Ishikawa (cell line): Measurements from ENCODE around the gene LRRC42.

ENCODE experiments used
- CEBPB ChIP-seq: IDR thresholded peaks from 2 replicates; pipeline ENCODE4 v1.6.1; 2012
- CREB1 ChIP-seq: IDR thresholded peaks from 2 replicates; pipeline ENCODE4 v1.6.1; 2012; ENCODE audit warnings: low read depth
- EGR1 ChIP-seq: IDR thresholded peaks from 2 replicates; pipeline ENCODE4 v1.6.1; 2012
- EP300 ChIP-seq: IDR thresholded peaks from 2 replicates; pipeline ENCODE4 v1.6.1; 2012; ENCODE audit warnings: borderline replicate concordance
- FOXM1 ChIP-seq: IDR thresholded peaks from 2 replicates; pipeline ENCODE4 v1.6.1; 2012; ENCODE audit warnings: low read depth, borderline replicate concordance
- NFIC ChIP-seq: IDR thresholded peaks from 2 replicates; pipeline ENCODE4 v1.6.1; 2012
- RAD21 ChIP-seq: IDR thresholded peaks from 2 replicates; pipeline ENCODE4 v1.6.1; 2012; ENCODE audit warnings: low read depth
- TAF1 ChIP-seq: IDR thresholded peaks from 2 replicates; pipeline ENCODE4 v1.6.1; 2012; ENCODE audit warnings: low read depth, mild to moderate bottlenecking
- TCF12 ChIP-seq: IDR thresholded peaks from 2 replicates; pipeline ENCODE4 v1.6.1; 2012; ENCODE audit warnings: low read depth
- TEAD4 ChIP-seq: IDR thresholded peaks from 2 replicates; pipeline ENCODE4 v1.6.1; 2012
- YY1 ChIP-seq: IDR thresholded peaks from 2 replicates; pipeline ENCODE4 v1.6.1; 2012; ENCODE audit warnings: low read depth
- ZBTB7A ChIP-seq: IDR thresholded peaks from 2 replicates; pipeline ENCODE4 v1.6.1; 2012; ENCODE audit warnings: low read depth
- TF ChIP-seq, protein P1 (sequence below): IDR thresholded peaks from 2 replicates; pipeline ENCODE4 v1.6.1; 2012; ENCODE audit warnings: low read depth, mild to moderate bottlenecking
- TF ChIP-seq, protein P2 (sequence below): IDR thresholded peaks from 2 replicates; pipeline ENCODE4 v1.6.1; 2012
- TF ChIP-seq, protein P3 (sequence below): IDR thresholded peaks from 2 replicates; pipeline ENCODE4 v1.6.1; 2012

LRRC42 gene

DNA sequence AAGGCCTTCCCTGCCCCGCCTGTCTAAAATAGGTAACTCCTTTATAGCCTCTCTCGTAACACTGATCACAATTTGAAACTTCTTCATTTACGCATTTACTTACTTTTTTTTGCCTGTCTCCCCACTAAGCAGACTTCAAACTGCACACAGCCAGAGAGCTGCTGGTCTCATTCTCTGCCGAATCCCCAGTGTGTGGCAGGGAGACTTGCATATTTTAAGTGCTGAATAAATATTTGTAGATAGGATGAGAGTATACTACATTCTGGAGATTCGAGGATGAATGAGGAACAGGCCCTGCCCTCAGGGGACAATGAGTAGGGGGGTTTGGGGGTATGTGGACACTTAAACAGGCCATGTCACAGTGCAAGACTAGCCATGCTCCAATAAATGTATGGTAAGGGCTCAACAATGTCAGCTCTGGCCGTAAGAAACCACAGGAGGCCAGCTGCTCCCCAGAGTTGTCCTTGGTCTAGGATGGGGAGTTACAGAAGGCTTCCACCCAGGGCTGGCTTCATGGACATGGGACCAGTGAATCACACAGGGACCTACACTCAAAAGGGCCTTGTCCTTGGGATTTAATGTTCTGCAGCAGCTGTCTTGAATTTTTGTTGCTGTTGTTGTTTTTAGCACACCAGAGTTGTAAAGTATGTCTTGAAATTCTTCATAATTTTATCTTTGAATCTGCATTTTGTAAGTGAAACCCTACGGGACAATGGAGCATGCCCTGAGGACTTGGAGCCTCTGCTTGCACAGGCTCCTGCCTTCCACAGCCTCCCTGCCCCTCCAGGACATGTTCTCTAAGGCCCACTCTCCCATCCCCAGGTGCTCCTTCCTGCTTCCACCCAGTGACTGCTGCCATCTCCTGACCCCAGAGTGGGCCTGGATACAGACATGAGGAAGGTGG lies 43.7 kb upstream of the LRRC42 start:
- no peak for TF ChIP-seq ZBTB7A

DNA sequence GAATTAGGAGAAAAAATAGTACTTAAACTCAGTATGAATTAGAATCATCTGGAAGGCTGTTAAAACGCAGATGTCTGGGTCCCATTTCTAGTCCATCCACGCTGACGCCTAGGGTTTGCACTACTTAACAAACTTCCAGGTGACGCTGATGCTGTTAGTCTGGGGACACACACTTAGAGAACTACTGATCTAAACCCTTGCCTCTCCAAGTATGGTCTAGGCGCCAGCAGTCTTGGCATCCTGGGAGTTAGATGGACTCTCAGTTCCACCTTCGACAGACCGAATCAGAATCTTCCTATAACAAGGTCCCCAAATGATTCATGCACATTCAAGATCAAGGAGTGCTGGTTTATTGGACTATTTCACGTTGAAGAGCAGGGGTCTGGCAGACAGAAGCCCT lies 40.6 kb upstream of the LRRC42 start:
- TF ChIP-seq EP300, result no peak
- TF ChIP-seq, protein P1, sequence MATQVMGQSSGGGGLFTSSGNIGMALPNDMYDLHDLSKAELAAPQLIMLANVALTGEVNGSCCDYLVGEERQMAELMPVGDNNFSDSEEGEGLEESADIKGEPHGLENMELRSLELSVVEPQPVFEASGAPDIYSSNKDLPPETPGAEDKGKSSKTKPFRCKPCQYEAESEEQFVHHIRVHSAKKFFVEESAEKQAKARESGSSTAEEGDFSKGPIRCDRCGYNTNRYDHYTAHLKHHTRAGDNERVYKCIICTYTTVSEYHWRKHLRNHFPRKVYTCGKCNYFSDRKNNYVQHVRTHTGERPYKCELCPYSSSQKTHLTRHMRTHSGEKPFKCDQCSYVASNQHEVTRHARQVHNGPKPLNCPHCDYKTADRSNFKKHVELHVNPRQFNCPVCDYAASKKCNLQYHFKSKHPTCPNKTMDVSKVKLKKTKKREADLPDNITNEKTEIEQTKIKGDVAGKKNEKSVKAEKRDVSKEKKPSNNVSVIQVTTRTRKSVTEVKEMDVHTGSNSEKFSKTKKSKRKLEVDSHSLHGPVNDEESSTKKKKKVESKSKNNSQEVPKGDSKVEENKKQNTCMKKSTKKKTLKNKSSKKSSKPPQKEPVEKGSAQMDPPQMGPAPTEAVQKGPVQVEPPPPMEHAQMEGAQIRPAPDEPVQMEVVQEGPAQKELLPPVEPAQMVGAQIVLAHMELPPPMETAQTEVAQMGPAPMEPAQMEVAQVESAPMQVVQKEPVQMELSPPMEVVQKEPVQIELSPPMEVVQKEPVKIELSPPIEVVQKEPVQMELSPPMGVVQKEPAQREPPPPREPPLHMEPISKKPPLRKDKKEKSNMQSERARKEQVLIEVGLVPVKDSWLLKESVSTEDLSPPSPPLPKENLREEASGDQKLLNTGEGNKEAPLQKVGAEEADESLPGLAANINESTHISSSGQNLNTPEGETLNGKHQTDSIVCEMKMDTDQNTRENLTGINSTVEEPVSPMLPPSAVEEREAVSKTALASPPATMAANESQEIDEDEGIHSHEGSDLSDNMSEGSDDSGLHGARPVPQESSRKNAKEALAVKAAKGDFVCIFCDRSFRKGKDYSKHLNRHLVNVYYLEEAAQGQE, result no peak
- TF ChIP-seq, protein P2, sequence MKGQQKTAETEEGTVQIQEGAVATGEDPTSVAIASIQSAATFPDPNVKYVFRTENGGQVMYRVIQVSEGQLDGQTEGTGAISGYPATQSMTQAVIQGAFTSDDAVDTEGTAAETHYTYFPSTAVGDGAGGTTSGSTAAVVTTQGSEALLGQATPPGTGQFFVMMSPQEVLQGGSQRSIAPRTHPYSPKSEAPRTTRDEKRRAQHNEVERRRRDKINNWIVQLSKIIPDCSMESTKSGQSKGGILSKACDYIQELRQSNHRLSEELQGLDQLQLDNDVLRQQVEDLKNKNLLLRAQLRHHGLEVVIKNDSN, result no peak
- TF ChIP-seq TEAD4, result no peak
- no peak for TF ChIP-seq EGR1
- no peak for TF ChIP-seq RAD21
- no peak for TF ChIP-seq TCF12
- no peak for TF ChIP-seq CEBPB
- TF ChIP-seq FOXM1, result no peak
- TF ChIP-seq TAF1, result no peak
- no peak for TF ChIP-seq ZBTB7A
- TF ChIP-seq NFIC, result no peak
- TF ChIP-seq, protein P3, sequence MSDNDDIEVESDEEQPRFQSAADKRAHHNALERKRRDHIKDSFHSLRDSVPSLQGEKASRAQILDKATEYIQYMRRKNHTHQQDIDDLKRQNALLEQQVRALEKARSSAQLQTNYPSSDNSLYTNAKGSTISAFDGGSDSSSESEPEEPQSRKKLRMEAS, result no peak
- TF ChIP-seq YY1, result no peak

DNA sequence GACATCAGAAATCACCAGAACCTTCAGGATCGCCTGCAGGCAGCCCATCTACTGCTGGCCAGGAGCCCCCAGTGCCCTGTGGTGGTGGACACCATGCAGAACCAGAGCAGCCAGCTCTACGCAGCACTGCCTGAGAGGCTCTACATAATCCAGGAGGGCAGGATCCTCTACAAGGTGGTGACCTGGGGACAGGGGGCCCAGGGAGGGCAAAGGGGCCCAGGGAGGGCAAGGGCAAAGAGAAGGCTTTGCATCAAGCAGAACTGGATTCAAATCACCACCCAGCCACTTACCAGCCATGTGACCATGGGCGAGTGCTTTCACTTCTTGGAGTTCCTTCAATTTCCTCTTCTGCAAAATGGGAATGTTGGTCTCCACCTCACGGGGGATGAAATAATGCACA lies 40.0 kb upstream of the LRRC42 start:
- TF ChIP-seq CREB1 (no peak), EGR1 (no peak), YY1 (no peak), TEAD4 (no peak), FOXM1 (no peak), TAF1 (no peak), TCF12 (no peak), ZBTB7A (no peak), RAD21 (no peak), CEBPB (no peak), EP300 (no peak), NFIC (no peak)
- TF ChIP-seq, protein P2, result no peak
- TF ChIP-seq, protein P3, result no peak
- TF ChIP-seq, protein P1, result no peak

DNA sequence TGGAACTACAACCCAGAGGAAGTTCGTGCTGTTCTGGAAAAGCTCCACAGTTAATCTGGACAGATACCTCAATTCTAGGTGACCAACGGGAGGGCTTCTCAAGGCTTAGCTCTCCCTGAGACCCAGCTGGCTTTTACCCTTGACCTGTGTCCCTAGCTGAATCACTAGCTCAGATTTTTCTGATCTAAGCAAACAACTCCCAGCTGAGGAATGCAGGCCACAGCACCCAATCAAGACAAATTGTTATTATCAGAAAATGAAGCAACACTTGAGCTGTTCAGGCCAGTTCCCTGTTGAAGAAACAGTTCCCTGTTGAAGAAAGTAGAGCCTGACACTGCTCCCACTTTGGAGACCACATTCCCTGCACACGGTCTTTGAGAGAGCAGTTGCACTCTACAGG lies 36.2 kb upstream of the LRRC42 start:
- TF ChIP-seq RAD21, result no peak
- no peak for TF ChIP-seq TEAD4
- TF ChIP-seq TAF1, result no peak
- TF ChIP-seq CREB1, result no peak
- TF ChIP-seq FOXM1, result no peak
- TF ChIP-seq, protein P3, result no peak
- no peak for TF ChIP-seq EP300
- no peak for TF ChIP-seq TCF12
- TF ChIP-seq, protein P2, result no peak
- TF ChIP-seq EGR1, result no peak
- TF ChIP-seq ZBTB7A, result no peak
- TF ChIP-seq, protein P1, result no peak
- TF ChIP-seq CEBPB, result no peak
